ENCODE measurements around the gene RMC1. TPM values are rescaled to one million over a fixed set of nuclear protein-coding genes. Genes with fewer than 3 reads are reported as not detected.
"Not testable (repeated sequence)": the region's sequence is repeated elsewhere in the genome, so short reads cannot be mapped to it uniquely, and the experiment has no call there.

The RMC1 gene
- total RNA-seq, 2 experiments from 2014 or later: 46.9 to 48.3 TPM

- H3K36me3 Mint-ChIP-seq (ENCODE audit: low read depth): peaks cover 88% of the 10 kb centered on the region
- Histone ChIP-seq H3K36me3 (ENCODE audit: insufficient read depth, low read length) (peaks cover 79% of the 10 kb centered on the region), H3K9me3 (ENCODE audit: control insufficient read depth in 1 of 2, insufficient read depth in 1 of 2, low read length in 2 of 2) (no peaks in the 10 kb centered on the region), H3K4me1 (ENCODE audit: insufficient read depth, low read length) (no peaks in the 10 kb centered on the region), H3K27me3 (ENCODE audit: control insufficient read depth in 1 of 2, insufficient read depth in 2 of 2, low read length in 2 of 2) (no peaks in the 10 kb centered on the region), H3K4me3 (ENCODE audit: low read length) (no peak overlapping the region), H3K27ac (ENCODE audit: low read depth in 1 of 2, low read length in 2 of 2) (no peak overlapping the region)
- no peaks in the 10 kb centered on the region for H3K9me3 Mint-ChIP-seq
- H3K4me3 Mint-ChIP-seq: no peak overlapping the region
- ChIA-PET CTCF (no interaction called here), POLR2A (interaction anchor here (1.2 kb wide), 1 partner anchor 33 kb away, joined by 5 read pairs; no protein-coding TSS in a partner anchor)
- no peaks in the 10 kb centered on the region for H3K4me1 Mint-ChIP-seq (ENCODE audit: low read depth)
- no peak for ATAC-seq (ENCODE audit: poor library complexity)
- H3K27ac Mint-ChIP-seq: no peak overlapping the region
- no peaks in the 10 kb centered on the region for H3K27me3 Mint-ChIP-seq
- TF ChIP-seq, protein P1, sequence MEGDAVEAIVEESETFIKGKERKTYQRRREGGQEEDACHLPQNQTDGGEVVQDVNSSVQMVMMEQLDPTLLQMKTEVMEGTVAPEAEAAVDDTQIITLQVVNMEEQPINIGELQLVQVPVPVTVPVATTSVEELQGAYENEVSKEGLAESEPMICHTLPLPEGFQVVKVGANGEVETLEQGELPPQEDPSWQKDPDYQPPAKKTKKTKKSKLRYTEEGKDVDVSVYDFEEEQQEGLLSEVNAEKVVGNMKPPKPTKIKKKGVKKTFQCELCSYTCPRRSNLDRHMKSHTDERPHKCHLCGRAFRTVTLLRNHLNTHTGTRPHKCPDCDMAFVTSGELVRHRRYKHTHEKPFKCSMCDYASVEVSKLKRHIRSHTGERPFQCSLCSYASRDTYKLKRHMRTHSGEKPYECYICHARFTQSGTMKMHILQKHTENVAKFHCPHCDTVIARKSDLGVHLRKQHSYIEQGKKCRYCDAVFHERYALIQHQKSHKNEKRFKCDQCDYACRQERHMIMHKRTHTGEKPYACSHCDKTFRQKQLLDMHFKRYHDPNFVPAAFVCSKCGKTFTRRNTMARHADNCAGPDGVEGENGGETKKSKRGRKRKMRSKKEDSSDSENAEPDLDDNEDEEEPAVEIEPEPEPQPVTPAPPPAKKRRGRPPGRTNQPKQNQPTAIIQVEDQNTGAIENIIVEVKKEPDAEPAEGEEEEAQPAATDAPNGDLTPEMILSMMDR (IDR thresholded peaks at IDR 0.05): no peak
- intact Hi-C loops (cut with DNase I, micrococcal nuclease): no loop called here
- DNase-seq: no peak
These were observed 49.2 kb downstream of the RMC1 start for GRCh38 chr18:23552505-23552904.

GRCh38 chr18:23553887-23554286, 50.6 kb downstream of the RMC1 start:
- POLR2A ChIA-PET: no interaction called here

DNA sequence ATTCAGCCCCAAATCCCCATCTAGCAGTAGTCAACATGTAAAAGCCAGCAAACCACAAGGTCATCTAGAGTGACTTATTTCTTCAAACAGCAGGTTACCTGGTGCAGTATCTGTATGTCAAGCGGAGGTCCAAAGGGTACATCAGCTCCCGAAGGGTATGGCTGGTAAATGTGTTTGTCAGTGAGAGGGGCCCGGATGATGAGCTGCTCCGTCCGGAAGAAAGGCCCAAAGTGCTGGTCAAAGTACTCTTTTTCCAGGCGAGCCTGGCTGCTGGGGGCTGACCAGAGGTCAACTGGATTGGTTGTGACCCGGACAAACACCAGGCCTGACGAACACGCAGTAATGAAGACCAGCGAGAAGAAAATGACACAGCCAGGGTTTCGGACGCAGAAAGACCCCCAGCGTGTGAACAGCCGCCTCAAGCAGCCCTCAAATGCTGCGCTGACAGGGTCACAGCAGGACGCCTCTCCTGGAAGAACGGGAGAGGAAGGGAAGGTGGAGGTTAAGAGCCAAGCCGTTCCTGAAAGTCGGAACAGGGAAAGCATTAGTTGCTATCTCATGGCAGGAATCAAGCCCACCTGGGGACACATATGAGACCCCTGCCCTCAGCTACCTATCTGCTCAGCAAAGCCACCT, 53.0 kb downstream of the RMC1 start:
- DNase-seq (no peak), ATAC-seq (ENCODE audit: poor library complexity) (no peak)
- intact Hi-C loops (cut with DNase I, micrococcal nuclease): no loop called here
- Mint-ChIP-seq H3K4me1 (ENCODE audit: low read depth) (no peaks in the 10 kb centered on the region), H3K36me3 (ENCODE audit: low read depth) (peaks cover 96% of the 10 kb centered on the region), H3K9me3 (no peaks in the 10 kb centered on the region), H3K27me3 (no peaks in the 10 kb centered on the region), H3K4me3 (no peak overlapping the region), H3K27ac (no peak overlapping the region)
- Histone ChIP-seq H3K4me3 (ENCODE audit: low read length) (no peak overlapping the region), H3K27me3 (ENCODE audit: control insufficient read depth in 1 of 2, insufficient read depth in 2 of 2, low read length in 2 of 2) (no peaks in the 10 kb centered on the region), H3K9me3 (ENCODE audit: control insufficient read depth in 1 of 2, insufficient read depth in 1 of 2, low read length in 2 of 2) (no peaks in the 10 kb centered on the region), H3K27ac (ENCODE audit: low read depth in 1 of 2, low read length in 2 of 2) (no peak overlapping the region), H3K4me1 (ENCODE audit: insufficient read depth, low read length) (no peaks in the 10 kb centered on the region), H3K36me3 (ENCODE audit: insufficient read depth, low read length) (peaks cover 92% of the 10 kb centered on the region)
- CTCF ChIA-PET: no interaction called here
- TF ChIP-seq, protein P1 (IDR thresholded peaks at IDR 0.05): no peak
- POLR2A ChIA-PET: no interaction called here

More at GRCh38 chr18:23553887-23554286, 50.6 kb downstream of the RMC1 start:
- ATAC-seq (ENCODE audit: poor library complexity): no peak
- Mint-ChIP-seq H3K27me3 (no peaks in the 10 kb centered on the region), H3K27ac (no peak overlapping the region), H3K36me3 (ENCODE audit: low read depth) (peaks cover 87% of the 10 kb centered on the region), H3K4me3 (no peak overlapping the region), H3K4me1 (ENCODE audit: low read depth) (no peaks in the 10 kb centered on the region), H3K9me3 (no peaks in the 10 kb centered on the region)
- Histone ChIP-seq H3K9me3 (ENCODE audit: control insufficient read depth in 1 of 2, insufficient read depth in 1 of 2, low read length in 2 of 2) (no peaks in the 10 kb centered on the region), H3K4me1 (ENCODE audit: insufficient read depth, low read length) (no peaks in the 10 kb centered on the region), H3K4me3 (ENCODE audit: low read length) (no peak overlapping the region), H3K27me3 (ENCODE audit: control insufficient read depth in 1 of 2, insufficient read depth in 2 of 2, low read length in 2 of 2) (no peaks in the 10 kb centered on the region), H3K36me3 (ENCODE audit: insufficient read depth, low read length) (peaks cover 77% of the 10 kb centered on the region), H3K27ac (ENCODE audit: low read depth in 1 of 2, low read length in 2 of 2) (no peak overlapping the region)
- no peak for DNase-seq
- intact Hi-C loops (cut with DNase I, micrococcal nuclease): no loop called here
- TF ChIP-seq, protein P1 (IDR thresholded peaks at IDR 0.05): no peak
- CTCF ChIA-PET: no interaction called here

DNA sequence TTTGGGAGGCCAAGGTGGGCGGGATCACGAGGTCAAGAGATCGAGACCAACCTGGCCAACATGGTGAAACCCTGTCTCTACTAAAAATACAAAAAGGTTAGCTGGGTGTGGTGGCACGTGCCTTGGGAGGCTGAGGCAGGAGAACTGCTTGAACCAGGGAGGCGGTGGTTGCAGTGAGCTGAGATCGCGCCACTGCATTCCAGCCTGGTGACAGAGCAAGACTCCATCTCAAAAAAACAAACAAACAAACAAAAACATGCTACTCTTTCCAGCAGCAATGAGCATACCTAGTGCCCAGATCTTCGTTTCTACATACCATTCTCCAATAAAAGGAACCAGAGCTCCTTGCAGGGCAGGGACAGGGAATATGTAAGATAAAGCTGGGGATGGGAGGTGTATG, 54.2 kb downstream of the RMC1 start:
- H3K4me1 Mint-ChIP-seq (ENCODE audit: low read depth); H3K9me3 ChIP-seq (ENCODE audit: control insufficient read depth in 1 of 2, insufficient read depth in 1 of 2, low read length in 2 of 2); CTCF ChIA-PET; H3K27ac Mint-ChIP-seq; POLR2A ChIA-PET; H3K27me3 Mint-ChIP-seq; DNase-seq; H3K27ac ChIP-seq (ENCODE audit: low read depth in 1 of 2, low read length in 2 of 2); H3K4me3 Mint-ChIP-seq; H3K4me1 ChIP-seq (ENCODE audit: insufficient read depth, low read length); ATAC-seq (ENCODE audit: poor library complexity); H3K4me3 ChIP-seq (ENCODE audit: low read length); H3K9me3 Mint-ChIP-seq; H3K27me3 ChIP-seq (ENCODE audit: control insufficient read depth in 1 of 2, insufficient read depth in 2 of 2, low read length in 2 of 2); intact Hi-C loops (cut with DNase I, micrococcal nuclease): not testable (repeated sequence)
- peaks cover 85% of the 10 kb centered on the region for H3K36me3 ChIP-seq (ENCODE audit: insufficient read depth, low read length)
- peaks cover 96% of the 10 kb centered on the region for H3K36me3 Mint-ChIP-seq (ENCODE audit: low read depth)

Measured in CD4-positive, alpha-beta T cell (primary cell).